ENCODE measurements around the gene KDM7A. TPM values are rescaled to one million over a fixed set of nuclear protein-coding genes. Genes with fewer than 3 reads are reported as not detected.

KDM7A gene
- total RNA-seq, 1 experiment from 2014 or later = 12.2 TPM

- no peak for TF ChIP-seq ZNF317 (CRISPR knock-in tag; IDR thresholded peaks at IDR 0.05; ENCODE audit: borderline replicate concordance, low read depth)
- no peak for TF ChIP-seq SMAD4 (CRISPR knock-in tag; IDR thresholded peaks at IDR 0.05)
- no peak for TF ChIP-seq ZSCAN18 (CRISPR knock-in tag; IDR thresholded peaks at IDR 0.05)
- no peak for TF ChIP-seq ZNF232 (CRISPR knock-in tag; IDR thresholded peaks at IDR 0.05)
- no peak for TF ChIP-seq ZMAT4 (CRISPR knock-in tag; IDR thresholded peaks at IDR 0.05)
- no peak for TF ChIP-seq TEAD4 (CRISPR knock-in tag; IDR thresholded peaks at IDR 0.05)
- TF ChIP-seq CDX4 (CRISPR knock-in tag; IDR thresholded peaks at IDR 0.05; ENCODE audit: borderline replicate concordance) = no peak
- TF ChIP-seq AFF4 (CRISPR knock-in tag; IDR thresholded peaks at IDR 0.05; ENCODE audit: borderline replicate concordance) = no peak
- no peak for TF ChIP-seq CREB1 (CRISPR knock-in tag; IDR thresholded peaks at IDR 0.05)
- TF ChIP-seq PRDM15 (CRISPR knock-in tag; IDR thresholded peaks at IDR 0.05) = no peak
- no peak for TF ChIP-seq ERG (CRISPR knock-in tag; IDR thresholded peaks at IDR 0.05)
- no peak for TF ChIP-seq CBFB (CRISPR knock-in tag; IDR thresholded peaks at IDR 0.05; ENCODE audit: low read depth)
- no peak for TF ChIP-seq STAT6 (CRISPR knock-in tag; conservative IDR thresholded peaks at IDR 0.05; ENCODE audit: low read depth)
- no peak for TF ChIP-seq FOXJ3 (CRISPR knock-in tag; IDR thresholded peaks at IDR 0.05; ENCODE audit: borderline replicate concordance)
- no peak for TF ChIP-seq ZBTB21 (CRISPR knock-in tag; IDR thresholded peaks at IDR 0.05; ENCODE audit: borderline replicate concordance)
- no peak for TF ChIP-seq NR1H2 (CRISPR knock-in tag; IDR thresholded peaks at IDR 0.05)
- TF ChIP-seq ZNF423 (CRISPR knock-in tag; IDR thresholded peaks at IDR 0.05) = no peak
- TF ChIP-seq NR2C2 (CRISPR knock-in tag; IDR thresholded peaks at IDR 0.05) = no peak
- no peak for TF ChIP-seq KAT7 (CRISPR knock-in tag; IDR thresholded peaks at IDR 0.05; ENCODE audit: borderline replicate concordance)
- TF ChIP-seq PREB (CRISPR knock-in tag; IDR thresholded peaks at IDR 0.05; ENCODE audit: borderline replicate concordance) = no peak
These were observed 106.2 kb downstream of the KDM7A start for GRCh38 chr7:140070546-140070945.

More at GRCh38 chr7:140070546-140070945, 106.2 kb downstream of the KDM7A start:
- Mint-ChIP-seq H3K9me3 (peaks cover 28% of the 10 kb centered on the region), H3K27ac (no peak overlapping the region), H3K4me1 (no peaks in the 10 kb centered on the region), H3K4me3 (no peak overlapping the region), H3K36me3 (peaks cover 14% of the 10 kb centered on the region), H3K27me3 (ENCODE audit: low read depth) (peaks cover 8% of the 10 kb centered on the region)
- no peak for DNase-seq (ENCODE audit: low spot score)
- ChIA-PET CTCF (interaction anchor here (0.8 kb wide), 1 partner anchor 14 kb away, joined by 3 read pairs; no protein-coding TSS in a partner anchor), POLR2A (no interaction called here)
- ATAC-seq = no peak
